NCI-H146 treated with DMSO at 0.1 percent for 48 hours (cell line): ENCODE results near the gene HSH2D.
"Not testable (repeated sequence)": the region's sequence is repeated elsewhere in the genome, so short reads cannot be mapped to it uniquely, and the experiment has no call there.

Source experiments
- DNase-seq: peaks from one replicate; lab custom pipeline; 2025; ENCODE audit not compliant: unreplicated experiment; lab: John Stamatoyannopoulos, UW

Gene HSH2D

DNA sequence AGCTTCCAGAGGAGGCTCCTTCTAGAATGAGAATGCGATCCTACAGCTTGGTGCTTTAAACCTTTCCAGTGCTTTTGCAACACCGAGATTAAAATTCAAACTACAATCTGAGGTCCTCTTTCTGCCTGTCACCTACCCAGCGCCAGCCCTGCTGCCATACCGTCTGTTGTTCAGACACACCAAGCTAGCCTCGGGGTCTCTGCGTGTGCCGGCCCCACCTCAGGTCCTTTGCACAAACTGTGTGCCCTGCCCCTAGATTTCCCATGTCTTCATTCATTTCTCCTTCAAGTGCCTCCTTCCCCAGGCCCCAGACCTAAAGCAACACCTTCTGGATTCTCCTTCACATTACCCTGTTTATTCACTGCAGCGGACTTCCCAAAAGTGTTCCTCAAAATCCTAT lies 11.1 kb downstream of the HSH2D start:
- DNase-seq: no peak

DNA sequence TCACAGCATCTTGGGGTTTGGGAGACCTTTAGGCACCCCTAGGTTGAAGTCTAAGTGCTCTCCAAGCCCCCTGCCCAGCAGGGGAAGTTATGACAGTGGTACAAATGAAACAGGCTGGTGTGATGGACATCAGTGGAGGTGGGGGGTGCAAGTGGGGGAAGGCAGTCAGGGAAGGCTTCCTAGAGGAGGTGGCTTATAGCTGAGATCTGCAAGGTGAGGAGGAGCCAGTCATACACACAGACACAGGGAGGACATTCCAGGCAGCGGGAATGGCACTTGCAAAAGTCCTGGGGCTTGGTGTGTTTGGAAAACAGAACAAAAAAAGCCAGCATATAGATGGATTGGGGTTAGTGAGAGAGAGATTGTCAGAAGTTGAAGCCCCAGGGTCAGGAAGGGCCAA lies 11.6 kb downstream of the HSH2D start:
- DNase-seq: no peak

DNA sequence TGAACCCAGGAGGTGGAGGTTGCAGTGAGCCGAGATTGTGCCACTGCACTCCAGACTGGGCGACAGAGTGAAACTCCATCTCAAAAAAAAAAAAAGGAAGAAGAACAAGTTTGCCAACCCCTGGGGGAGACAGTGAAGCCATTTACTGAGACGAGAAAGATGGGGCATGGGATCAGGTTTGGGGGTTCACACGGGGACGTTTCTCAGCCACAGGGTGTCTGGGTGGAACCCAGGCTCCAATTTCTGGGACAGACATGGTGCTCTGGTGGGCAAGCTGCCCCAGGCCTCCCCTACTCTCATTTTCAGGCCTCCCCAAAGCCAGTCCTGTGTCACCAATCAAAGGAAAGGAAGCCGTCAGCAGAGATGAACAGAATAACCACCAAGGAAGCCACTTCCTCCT lies 13.4 kb downstream of the HSH2D start:
- no peak for DNase-seq

DNA sequence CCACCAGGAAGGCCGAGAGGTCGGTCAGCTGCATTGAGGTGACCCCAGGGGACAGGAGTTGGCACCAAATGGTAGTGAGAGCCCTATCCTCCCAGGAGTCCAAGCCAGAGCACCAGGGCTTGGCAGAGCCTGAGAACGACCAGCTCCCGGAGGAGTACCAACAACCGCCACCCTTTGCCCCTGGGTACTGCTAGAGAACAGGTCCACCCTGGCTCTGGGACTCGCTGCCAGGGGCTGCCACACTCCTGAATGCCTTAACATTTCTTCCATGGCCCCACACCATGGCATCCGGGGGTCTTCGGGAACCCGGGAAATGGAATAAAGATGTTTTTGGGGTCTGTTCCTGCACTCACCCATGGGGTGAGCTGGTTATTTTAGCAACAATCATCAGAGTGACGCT lies 14.1 kb downstream of the HSH2D start:
- DNase-seq: no peak

DNA sequence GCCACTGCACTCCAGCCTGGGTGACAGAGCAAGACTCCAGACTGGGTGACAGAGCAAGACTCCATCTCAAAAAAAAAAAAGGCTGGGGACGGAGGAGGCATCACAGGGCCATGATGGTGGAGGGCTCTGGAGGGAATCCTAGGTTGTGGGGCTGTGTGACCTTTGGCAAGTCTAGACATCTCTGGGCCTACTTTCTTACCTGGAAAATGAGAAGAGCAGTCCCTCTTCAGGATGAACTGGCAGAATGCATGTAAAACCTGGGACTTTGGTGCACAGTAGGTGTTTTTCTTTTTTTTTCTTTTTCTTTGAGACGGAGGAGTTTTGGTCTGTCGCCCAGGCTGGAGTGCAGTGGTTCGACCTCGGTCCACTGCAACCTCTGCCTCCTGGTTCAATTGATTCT lies 16.2 kb downstream of the HSH2D start:
- DNase-seq: no peak

DNA sequence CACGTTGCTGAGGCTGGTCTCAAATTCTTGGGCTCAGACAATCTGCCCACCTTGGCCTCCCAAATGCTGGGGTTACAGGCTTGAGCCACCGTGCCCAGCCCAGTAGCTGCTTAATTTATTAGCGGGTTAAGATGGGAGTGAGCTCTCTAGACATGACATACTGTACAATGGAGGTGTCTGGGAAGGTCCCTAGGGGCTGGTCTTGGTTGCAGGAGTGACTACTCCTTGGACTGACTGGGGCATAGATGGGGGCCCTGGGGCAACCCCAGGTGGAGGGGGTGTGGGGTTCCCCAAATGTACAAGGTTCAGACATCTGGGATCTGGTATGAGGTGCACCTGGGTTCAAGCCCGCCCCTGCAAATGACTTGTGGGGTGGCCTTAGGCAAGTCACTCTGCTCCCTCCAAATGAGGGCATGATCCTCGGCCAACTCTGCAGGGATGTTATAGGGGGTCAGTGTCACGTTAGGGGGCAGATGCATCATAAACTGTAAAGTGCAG lies 17.0 kb downstream of the HSH2D start:
- DNase-seq: no peak

DNA sequence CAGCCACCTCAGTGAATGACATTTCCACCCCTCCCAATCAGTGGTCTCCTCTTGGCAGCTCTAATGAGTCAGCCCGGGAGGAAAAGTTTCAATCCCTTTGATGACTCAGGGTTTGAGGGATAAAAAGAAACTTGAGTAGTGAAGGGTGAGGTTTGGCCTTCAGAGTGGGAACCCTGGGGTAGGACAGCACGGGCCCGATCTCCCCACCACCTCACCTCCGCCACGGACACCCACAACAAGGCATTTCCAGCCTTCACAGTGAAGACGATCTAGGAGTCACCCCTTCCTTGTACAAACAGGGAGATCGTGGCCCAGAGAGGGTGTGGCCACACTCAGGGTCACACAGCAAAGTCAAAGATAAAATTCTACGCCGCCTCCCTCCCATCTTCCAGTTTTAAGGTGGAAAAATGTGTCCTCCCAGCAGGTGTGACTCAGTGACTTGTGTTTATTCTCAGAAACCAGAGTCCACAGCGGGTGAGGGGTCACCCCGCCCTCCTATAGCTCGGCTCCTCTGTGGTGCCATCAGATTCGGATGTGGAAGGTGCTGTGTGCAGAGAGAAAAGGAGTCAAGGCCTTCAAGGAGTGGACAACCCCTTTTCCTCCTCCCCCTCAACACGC lies 17.6 kb downstream of the HSH2D start:
- no peak for DNase-seq

DNA sequence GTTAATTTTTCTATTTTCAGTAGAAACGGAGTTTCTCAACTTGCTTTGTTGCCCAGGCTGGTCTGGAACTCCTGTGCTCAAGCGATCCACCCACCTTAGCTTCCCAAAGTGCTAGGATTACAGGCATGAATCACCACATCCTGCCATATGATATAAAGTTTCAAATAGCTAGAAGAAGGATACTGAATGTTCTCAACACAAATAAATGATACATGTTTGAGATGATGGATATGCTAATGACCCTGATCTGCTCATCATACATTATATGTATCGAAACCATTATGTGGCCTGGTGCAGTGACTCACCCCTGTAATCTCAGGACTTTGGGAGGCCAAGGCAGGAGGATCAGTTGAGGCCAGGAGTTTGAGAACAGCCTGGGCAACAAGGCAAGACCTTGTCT lies 18.4 kb downstream of the HSH2D start:
- DNase-seq: no peak

DNA sequence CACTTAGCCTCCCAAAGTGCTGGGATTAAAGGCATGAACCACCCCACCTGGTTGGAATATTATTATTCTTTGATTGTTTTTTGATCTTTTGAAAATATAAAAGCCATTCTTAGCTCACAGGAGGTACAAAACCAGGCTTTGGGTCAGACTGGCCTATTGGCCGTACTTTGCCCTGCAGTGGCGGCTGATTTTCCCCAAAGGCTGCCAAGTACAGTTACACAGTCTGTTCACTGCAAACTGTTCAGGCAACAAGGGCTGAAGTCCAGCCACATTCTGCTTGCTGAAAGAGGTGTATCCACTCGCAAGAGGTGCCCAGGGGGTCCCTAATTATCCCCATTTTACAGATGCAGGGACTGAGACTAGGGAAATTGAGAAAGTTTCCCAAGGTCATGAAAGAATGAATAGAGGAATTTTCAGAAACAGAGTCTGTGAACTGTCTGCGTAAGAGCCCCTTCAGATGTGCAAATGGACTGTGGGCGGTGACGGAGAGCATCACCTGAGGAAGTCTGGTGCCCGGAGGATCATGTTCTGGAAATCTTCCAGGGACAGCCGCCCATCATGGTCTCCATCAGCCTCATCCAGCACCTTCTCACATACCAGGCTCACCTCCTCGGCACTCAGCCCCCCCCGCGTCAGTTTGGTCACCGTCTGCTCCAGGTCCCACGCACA lies 20.9 kb downstream of the HSH2D start:
- DNase-seq: no peak

DNA sequence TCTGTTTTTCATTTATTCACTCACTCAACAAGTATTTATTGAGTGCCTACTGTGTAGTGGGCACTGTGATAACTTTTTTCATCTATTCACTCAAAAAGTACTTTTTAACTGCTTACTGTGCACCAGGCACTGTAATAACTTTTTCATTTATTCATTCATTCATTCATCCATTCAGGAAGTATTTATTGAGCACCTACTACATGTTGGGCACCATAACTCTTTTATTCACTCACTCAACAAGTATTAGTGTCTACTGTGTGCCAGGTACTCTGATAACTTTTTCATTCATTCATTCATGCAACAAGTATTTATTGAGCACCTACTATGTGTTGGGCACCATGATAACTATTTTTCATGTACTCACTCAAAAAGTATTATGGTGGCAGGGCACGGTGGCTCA lies 22.9 kb downstream of the HSH2D start:
- no peak for DNase-seq

DNA sequence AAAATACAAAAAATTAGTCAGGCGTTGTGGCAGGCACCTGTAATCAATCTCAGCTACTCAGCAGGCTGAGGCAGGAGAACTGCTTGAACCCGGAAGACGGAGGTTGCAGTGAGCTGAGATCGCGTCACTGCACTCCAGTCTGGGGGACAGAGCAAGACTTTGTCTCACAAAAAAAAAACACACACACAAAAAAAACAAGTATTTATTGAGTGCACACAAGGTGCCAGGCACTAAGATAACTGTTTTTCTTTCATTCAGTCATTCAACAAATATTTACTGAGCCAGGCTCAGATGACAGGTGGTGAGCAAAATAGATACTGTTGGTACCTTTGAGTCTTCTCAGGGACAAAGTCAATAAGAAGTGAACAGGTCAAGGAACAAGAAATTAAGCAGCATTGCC lies 23.6 kb downstream of the HSH2D start:
- DNase-seq: no peak

DNA sequence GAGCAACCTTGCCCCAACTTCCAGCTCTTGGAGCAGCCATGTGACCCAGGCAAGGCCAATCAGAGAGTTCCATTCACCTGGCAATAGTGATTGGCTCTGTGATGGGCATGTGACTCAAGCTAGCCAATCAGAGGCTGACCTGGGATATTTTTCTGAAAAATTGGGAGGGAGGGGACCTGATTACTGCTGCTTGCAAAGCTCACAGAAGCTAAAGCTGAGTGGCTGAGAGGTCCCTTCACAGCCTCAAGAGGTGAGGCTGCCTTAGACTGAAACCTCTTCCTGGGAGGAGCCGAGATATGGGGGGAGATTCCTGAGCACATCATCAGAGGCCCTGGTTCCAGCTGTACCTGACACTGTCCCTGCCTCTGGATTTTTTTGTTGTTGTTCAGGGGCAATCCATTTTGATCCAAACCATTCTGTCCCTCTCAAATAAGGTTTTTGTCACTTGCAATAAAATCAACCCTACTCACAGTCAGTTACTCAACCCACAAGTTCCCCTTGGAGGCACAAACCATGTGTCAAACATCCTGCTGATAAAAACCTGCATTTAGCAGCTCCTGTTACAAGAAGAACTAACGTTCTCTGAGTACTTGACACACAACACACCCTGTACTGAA lies 25.1 kb downstream of the HSH2D start:
- no peak for DNase-seq

DNA sequence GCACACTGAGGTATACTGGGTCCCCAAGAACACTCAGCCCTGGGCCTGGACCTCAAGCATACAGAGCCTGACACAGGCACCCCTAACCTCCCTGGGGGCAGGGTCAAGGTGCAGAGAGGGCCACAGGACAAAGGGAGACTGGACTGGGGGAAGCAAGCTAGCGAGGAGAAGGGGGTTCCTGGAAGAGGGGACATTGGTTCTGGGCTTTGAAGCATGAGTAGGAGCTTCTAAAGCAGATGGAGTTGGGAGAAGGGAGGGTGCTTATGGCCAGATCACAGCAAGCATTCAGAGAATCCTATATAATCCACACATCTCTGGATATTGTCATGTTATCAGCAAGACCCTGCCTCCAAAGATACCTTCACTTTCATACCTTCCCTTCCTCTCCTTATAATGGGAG lies 26.6 kb downstream of the HSH2D start:
- no peak for DNase-seq

DNA sequence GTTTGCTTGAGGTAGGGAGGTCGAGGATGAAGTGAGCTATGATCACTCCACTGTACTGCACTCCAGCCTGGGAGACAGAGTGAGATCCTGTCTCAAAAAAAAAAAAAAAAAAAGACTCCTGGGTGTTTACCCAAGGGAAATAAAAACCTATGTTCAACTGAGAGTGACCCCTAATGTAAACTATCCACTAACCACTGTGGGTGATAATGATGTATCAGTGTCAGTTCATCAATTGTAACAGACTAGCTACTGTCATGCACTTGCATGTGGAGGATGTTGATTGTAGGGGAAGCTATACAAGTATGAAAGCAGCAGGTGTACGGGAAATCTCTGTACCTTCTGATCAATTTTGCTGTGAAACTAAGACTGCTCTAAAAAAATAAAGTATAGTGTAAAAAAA lies 32.5 kb downstream of the HSH2D start:
- DNase-seq: peak; percentile 82

DNA sequence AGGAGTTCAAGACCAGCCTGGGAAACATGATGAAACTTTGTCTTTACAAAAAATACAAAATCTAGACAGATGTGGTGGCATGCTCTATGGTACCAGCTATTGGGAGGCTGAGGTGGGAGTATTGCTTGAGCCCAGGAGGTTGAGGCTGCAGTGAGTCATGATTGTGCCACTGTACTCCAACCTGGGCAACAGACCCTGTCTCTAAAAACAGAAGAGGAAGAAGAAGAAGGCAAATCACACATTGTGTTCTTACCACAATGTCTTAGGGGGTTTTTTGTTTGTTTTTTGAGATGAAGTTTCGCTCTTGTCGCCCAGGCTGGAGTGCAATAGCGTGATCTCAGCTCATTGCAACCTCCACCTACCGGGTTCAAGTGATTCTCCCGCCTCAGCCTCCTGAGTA lies 35.4 kb downstream of the HSH2D start:
- not testable (repeated sequence) for DNase-seq

DNA sequence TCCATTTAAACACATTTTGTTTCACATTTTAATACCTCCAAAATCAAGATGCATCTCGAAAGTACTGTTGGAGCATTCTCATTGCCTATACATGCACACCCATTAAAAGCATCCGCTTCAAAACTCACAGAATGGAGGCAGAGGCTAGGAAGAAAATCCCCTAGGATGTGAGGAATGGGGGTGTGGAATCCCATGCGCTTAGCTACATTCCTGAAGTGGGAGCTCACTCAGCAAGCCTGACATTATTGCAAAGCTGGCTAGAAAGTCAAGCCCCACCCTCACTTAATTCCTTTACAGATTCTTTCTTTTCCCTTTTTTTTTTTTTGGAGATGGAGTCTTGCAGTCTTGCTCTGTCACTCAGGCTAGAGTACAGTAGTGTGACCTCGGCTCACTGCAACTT lies 37.1 kb downstream of the HSH2D start:
- no peak for DNase-seq

DNA sequence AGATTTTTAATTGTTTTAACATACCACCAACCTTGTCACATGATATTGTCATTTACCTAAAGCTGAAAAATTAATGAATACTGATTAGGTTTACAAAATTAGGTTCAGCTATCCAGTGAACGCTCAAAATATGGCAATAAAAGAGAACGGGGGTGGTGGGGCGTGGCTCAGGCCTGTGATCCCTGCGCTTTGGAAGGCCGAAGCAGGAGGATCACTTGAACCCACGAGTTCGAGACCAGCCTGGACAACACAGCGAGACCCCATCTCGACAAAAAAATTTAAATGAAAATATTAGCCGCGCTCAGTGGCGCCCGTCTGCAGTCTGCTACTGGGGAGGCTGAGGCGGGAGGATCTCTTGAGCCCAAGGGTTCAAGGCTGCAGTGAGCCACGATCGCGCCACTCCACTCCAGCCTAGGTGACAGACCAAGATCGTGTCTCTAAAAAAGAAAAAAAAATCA lies 41.2 kb downstream of the HSH2D start:
- no peak for DNase-seq

DNA sequence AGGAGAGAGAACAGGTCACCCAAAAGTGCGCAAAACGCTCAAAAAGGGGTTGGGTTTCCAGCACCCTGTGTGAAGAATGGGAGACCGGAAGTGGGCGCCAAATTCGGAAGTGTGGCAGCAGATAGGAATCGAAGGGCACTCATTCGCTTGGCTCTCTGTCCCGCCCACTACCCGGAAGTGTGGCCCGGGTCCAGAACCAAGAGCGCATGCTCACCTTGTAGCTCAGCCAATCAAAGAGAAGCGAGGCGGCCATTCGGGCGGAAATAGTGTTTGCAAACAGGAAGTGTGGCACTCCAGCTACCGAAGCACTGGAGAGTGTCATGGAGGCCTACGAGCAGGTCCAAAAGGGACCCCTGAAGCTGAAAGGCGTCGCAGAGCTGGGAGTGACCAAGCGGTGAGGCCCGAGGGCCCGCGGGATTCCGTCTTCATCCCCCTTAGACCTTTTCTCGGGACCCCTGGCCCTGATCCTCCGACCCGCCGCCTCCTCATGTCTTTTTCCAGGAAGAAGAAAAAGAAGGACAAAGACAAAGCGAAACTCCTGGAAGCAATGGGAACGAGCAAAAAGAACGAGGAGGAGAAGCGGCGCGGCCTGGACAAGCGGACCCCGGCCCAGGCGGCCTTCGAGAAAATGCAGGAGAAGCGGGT lies 41.8 kb downstream of the HSH2D start, which contains the start of gene FAM32A:
TSS of gene FAM32A (plus strand) at position 288 of the 645 bp plus-strand sequence. CDS start at position 321, 33 bp downstream.
- DNase-seq: peak; percentile 99

DNA sequence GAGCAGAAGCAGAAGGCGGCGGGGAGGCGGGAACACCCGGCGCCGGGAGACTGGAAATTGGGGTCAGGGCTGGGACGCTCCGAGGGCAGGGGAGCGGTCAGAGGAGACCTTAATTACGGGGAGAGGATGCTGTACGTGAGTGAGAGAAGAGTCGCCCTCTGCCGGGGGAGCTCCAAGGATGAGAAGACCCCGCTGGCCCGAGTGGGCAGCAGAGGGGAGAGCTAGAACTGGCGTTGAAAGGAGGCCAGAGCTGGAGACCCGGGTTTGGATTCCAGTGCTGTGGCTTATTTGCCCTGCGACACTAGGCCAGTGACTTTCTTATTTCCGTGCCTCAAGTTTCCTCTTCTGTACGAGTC lies 42.3 kb downstream of the HSH2D start:
- DNase-seq: peak; percentile 47

DNA sequence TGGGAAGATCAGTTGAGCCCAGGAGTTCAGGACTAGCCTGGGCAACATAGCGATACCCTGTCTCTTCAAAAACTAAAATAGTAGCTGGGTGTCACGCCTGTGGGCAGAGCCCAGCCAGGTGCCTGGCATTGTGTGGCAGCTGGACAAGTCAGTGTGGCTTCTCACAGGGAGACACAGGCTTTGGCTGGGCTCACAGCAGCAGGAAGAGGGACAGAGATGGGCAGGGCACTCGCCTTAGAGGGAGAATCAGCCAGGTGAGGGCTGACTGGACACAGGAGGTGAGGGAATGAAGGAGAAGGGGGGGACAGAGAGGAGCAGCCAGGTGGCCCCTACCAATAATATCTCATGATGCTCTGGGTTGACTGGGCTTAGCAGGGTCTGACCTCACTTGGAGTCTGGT lies 45.0 kb downstream of the HSH2D start:
- no peak for DNase-seq

DNA sequence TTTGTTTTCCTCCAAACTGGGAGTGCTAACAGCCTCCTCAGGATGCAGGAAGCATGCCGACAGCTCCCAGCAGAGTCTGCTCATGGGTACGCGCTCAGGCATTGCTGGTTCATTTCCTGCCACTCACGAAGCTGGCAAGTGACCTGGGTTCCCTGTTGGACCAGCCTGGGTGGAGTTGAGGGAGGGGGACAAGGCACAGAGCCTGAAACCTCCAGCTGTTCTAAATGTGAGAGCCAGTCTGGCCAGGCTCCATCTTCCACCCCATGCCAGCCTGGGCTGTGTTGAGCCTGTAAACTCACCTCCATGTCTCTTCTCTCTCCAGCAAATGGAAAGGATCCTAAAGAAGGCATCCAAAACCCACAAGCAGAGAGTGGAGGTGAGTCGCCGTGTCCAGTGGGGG lies 46.7 kb downstream of the HSH2D start:
- no peak for DNase-seq

DNA sequence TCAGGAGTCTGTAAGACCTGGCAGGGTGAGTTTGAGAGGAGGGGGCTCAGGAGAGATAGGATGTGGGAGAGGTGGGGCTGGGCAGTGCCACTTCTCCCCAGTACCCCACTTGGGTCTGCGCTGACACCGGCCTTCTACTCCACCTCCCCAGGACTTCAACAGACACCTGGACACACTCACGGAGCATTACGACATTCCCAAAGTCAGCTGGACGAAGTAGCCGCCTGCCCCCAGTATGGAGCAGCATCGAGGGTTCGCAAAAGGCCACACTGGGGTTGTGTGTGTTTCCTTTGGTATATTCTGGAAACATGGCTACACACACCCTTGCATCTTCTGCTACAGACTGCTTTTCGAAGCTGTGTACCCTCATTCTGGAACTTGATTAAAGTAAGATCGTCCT lies 47.3 kb downstream of the HSH2D start:
- no peak for DNase-seq
